ENCODE measurements around the gene UNC5C.

UNC5C gene

GRCh38 chr4:95546866-95547714 lies 1.7 kb downstream of the UNC5C start:
- peak; percentile 7 for DNase-seq (ENCODE audit: low spot score)

- no peak for DNase-seq (ENCODE audit: low spot score)
These were observed 2.6 kb downstream of the UNC5C start for GRCh38 chr4:95546221-95546620.

- DNase-seq (ENCODE audit: low spot score), result no peak
These were observed 3.2 kb downstream of the UNC5C start for GRCh38 chr4:95545546-95545945.

DNA sequence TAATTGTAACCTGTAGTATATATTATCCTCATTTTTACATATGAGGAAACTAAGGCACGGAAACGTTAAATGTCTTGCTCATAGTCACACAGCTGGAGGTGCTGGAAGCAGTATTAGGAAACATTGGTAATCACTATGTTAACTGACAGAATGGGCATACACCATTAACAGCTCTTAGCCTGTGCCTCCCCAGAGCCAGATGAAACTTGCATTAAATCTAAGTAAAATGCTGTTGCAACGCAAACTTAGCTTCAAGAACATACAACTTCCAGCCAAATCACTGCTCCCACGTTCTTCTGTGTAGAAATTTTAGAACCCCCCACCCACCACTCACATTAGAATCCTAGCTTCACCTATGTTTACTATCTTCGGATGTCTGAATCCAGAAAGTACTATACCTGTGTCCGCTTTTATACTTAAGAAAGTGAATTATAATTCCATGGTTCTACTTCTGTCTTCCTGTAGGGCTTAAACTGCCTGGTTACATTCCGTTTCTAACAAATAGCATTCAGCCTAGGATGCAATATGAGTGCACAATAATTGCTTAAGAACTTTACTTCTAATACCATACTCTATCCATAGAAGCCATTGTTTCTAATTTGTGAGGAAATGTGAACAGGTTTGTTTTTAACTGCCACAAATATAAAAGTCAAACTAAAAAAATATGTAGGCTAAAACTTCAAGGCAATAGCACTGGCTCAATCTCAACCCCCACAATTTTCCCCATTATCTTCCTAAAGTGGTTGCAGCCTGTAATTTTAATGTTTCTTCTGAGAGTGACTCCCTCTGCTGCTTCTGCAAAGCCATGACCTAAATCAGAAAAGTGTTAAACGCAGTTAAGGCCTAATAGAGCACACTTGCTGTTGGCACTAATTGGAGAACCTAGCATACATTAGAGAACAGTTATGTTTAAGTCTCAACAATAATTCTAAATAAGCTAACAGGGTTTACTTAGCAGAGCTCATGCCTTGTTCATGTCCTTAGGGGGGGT lies 4.4 kb downstream of the UNC5C start:
- no peak for DNase-seq (ENCODE audit: low spot score)

DNA sequence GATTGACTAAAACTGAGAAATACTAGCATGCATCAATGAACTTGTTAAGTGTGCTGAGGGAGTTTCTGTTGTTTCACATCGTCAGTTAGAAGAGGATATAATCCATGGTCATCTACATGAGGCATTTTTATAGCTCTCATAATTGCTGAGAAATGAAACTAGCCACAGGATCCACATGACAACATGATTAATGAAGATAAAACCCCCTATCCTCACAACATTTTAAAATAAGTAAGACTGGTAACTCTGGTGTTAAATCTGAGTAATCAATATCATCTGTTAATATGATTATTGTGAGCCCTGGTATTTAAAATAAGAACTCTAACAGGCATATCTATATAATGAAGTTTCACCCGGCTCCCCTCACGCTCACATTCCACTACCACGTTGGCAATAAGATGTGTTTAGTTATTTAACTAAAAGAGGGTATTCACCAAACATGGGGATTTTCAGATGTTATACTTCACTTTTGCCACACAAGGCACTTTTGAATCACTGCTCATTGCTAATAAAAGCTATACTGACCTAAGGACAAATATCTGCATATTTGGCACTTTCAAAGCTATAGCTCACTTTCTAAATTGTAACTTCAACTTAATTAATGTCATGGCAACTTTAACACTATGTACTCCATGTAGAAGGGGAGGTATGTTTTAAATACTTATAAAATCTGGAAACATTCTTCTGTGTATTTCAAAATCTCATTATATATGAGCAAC lies 6.7 kb downstream of the UNC5C start:
- no peak for DNase-seq (ENCODE audit: low spot score)

DNA sequence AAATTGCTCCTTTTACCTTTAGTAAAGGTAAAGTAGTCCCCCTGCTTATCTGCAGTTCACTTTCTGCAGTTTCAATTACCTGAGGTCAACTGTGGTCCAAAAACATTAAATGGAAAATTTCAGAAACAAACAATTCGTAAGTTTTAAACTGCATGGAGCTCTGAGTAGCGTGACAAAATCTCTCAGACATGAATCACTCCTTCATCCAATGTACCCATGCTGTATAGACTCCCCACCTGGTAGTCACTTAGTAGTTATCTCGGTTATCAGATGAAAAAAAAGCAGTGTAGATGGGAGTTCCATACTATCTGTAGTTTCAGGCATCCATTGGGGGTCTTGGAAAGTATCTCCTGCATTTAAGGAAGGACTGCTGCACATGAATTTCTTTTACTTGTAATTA lies 7.7 kb downstream of the UNC5C start:
- DNase-seq (ENCODE audit: low spot score), result no peak

DNA sequence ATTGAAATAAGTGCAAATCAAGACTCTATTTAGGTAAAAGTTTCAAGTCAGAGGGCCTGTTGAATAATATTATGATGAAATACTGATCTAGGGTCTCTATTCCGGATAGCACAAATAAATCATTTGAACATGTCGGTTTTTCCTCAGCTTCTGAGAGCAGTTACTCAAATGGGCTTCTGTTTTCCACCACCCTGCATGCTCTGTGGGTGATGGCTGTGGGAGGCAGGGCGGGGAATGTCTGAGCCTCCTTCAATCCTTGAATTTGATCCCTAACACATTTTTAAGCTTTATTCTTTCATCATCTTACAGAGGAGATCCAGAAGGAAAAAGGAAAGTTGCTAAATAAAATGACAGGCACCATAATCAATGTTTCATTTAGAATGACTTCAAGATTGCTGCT lies 8.5 kb downstream of the UNC5C start:
- DNase-seq (ENCODE audit: low spot score), result no peak

- no peak for DNase-seq (ENCODE audit: low spot score)
These were observed 9.7 kb downstream of the UNC5C start for GRCh38 chr4:95539106-95539505.

DNA sequence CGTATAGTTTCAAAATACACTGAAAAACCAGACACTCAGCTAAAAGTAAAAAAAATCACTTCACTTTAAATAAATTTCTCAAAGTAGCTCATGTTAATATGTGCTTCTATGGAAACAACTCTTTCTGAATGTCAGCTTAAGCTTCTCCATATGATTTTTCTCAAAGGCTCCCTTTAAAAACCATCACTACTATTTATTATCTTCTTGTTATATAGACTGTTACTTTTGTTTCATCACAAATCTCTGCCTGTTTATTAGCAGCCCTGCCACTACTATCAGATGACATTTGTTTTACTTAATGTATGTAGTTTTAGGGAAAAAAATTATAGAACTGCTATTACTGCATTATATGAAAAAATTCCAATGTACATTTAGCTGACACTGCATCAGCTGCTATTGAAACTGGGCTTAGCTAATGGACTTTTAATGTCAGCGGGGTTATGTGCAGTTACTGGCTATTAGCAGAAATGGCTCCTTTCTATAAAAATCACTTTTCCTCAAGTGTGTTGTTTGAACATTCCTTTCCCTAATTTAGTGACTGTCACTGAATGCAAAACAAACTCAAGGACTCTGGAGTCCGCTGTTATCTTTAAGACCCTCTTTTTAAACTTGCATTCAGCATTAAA lies 10.8 kb downstream of the UNC5C start:
- DNase-seq (ENCODE audit: low spot score), result no peak

DNA sequence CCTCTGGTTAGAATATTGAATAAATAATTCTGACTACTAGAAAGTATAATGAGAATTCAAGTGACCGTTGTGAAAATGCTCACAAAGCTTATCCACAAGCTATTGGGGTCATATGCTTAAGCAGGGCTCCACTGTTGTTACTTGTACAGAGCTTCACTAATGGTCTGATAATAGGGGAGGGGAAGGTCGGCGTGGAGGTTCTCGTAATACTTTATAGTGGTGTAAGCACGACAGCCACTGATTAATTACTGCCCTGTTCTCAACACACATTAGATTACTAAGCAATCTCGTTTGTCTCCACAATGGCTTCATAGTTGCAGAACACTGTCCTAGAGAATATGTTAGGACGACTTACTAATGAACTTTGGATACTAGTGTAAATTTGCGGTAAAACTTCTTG lies 11.6 kb downstream of the UNC5C start:
- no peak for DNase-seq (ENCODE audit: low spot score)

DNA sequence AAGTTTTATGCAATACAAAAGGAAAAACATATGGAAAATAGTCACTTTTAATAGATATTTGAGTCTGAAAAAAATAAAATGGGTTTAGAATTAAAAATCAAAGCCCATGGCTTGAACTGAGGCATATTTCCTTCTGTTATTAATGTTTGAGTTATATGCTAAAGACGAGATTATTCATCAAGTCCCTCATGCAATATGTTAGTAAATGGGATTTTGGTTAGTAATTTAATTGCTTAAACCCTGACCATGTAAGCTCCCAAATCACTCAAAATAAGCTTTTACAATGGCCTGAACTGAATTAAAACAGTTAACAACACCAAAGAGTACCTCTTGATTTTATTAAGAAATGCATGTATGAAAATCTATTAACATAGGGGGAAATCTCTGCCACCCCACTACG lies 12.1 kb downstream of the UNC5C start:
- no peak for DNase-seq (ENCODE audit: low spot score)

GRCh38 chr4:95535180-95535579 lies 13.6 kb downstream of the UNC5C start:
- no peak for DNase-seq (ENCODE audit: low spot score)

GRCh38 chr4:95534032-95534431 lies 14.7 kb downstream of the UNC5C start:
- DNase-seq (ENCODE audit: low spot score), result no peak

DNA sequence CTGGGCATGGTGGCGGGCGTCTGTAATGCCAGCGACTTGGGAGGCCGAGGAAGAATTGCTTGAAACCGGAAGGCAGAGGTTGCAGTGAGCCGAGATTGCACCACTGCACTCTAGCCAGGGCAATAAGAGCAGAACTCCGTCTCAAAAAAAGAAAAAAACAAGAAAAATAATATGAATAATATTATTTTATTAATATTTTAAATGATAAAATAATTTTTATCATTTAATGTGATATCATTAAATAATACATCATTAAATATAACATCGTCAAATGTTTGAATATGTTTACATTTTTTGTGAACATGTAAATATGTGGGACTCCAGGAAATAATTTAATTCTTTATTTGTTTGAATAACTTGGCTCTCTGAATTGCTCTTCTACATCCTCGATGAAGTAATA lies 15.5 kb downstream of the UNC5C start:
- DNase-seq (ENCODE audit: low spot score), result no peak

DNA sequence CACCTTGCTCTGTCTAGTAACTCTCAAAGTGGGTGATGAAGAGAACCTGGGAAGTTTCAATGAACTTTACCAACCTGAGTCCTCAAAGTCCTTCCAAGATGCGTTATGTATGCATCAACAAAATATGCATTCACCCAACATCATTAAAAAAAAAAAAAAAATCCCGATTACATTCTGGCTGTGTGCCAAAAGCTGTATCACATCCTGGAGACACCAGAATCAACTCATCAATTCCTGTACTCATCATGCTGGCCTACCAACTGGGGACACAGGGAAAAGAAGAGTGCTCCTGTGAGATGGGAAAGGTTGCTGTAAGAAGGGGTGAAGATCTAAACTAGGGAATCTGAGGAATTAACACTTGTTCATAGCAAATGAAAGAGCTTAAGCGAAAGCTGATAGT lies 16.5 kb downstream of the UNC5C start:
- no peak for DNase-seq (ENCODE audit: low spot score)

DNA sequence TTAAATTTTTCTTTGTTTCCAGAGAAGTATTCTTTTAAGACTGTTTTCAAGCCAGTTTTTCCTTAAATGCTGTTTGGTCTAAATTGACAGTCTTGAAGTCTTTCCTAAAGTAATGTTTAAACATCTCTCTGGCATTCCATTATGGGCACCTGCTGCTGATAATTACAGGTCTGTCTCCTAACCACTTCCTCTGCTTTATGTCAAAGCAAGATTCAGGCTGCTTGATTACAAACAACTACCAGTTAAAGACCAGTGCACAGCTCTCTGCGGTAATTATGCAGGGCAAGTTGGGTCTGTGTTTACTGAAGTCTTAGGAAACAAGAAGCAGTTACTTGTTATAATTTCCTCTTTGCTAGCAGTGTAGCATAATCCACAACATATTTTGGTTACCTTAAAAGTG lies 17.6 kb downstream of the UNC5C start:
- no peak for DNase-seq (ENCODE audit: low spot score)

GRCh38 chr4:95529946-95530345 lies 18.8 kb downstream of the UNC5C start:
- DNase-seq (ENCODE audit: low spot score), result no peak

GRCh38 chr4:95528388-95528948 lies 20.3 kb downstream of the UNC5C start:
- DNase-seq (ENCODE audit: low spot score), result no peak

- no peak for DNase-seq (ENCODE audit: low spot score)
These were observed 22.7 kb downstream of the UNC5C start for GRCh38 chr4:95526075-95526474.

- no peak for DNase-seq (ENCODE audit: low spot score)
These were observed 24.0 kb downstream of the UNC5C start for GRCh38 chr4:95524729-95525128.

GRCh38 chr4:95524184-95524583 lies 24.6 kb downstream of the UNC5C start:
- no peak for DNase-seq (ENCODE audit: low spot score)
